H9 (cell line): ENCODE measurements around the gene TAGLN2. TPM values are rescaled to one million over a fixed set of nuclear protein-coding genes. Genes with fewer than 3 reads are reported as not detected.

Experiments used
- DNase-seq: peaks from one replicate; pipeline ENCODE4 v3.0.0-alpha.2; 2017
- H2AFZ ChIP-seq: one replicate; pipeline ENCODE4 v1.6.1; 2013; ENCODE audit warnings: mild to moderate bottlenecking, low read length, control low read depth, moderate library complexity
- H2AK5ac ChIP-seq: 2 replicates; pipeline ENCODE4 v1.6.1; 2013; ENCODE audit warnings: low read length, control low read depth, mixed read lengths; ENCODE audit not compliant: insufficient read length
- H2BK120ac ChIP-seq: one replicate; pipeline ENCODE4 v1.6.1; 2013; ENCODE audit warnings: low read depth, mild to moderate bottlenecking, low read length, control low read depth, inconsistent platforms; ENCODE audit not compliant: poor library complexity, severe bottlenecking
- H2BK12ac ChIP-seq: 2 replicates; pipeline ENCODE4 v1.6.1; 2013; ENCODE audit warnings: low read length, control low read depth, mixed read lengths, low read depth; ENCODE audit not compliant: insufficient read length
- H2BK15ac ChIP-seq: 2 replicates; pipeline ENCODE4 v1.6.1; 2013; ENCODE audit warnings: low read depth, low read length, control low read depth
- H2BK20ac ChIP-seq: one replicate; pipeline ENCODE4 v1.6.1; 2013; ENCODE audit warnings: low read depth, mild to moderate bottlenecking, low read length, control low read depth, inconsistent platforms; ENCODE audit not compliant: poor library complexity, severe bottlenecking
- H2BK5ac ChIP-seq: 2 replicates; pipeline ENCODE4 v1.6.1; 2013; ENCODE audit warnings: low read length, control low read depth, mixed read lengths; ENCODE audit not compliant: insufficient read length
- H3K14ac ChIP-seq: 2 replicates; pipeline ENCODE4 v1.6.1; 2013; ENCODE audit warnings: low read length, control low read depth; ENCODE audit not compliant: insufficient read depth
- H3K18ac ChIP-seq: 2 replicates; pipeline ENCODE4 v1.6.1; 2013; ENCODE audit warnings: low read depth, mild to moderate bottlenecking, mixed read lengths, low read length, control low read depth; ENCODE audit not compliant: insufficient read length
- H3K23ac ChIP-seq: 2 replicates; pipeline ENCODE4 v1.6.1; 2013; ENCODE audit warnings: low read length, control low read depth, mixed read lengths, low read depth; ENCODE audit not compliant: insufficient read length
- H3K23me2 ChIP-seq: 2 replicates; pipeline ENCODE4 v1.6.1; 2013; ENCODE audit warnings: low read depth, mild to moderate bottlenecking, mixed read lengths, low read length, control low read depth; ENCODE audit not compliant: insufficient read length, poor library complexity, severe bottlenecking
- H3K27ac ChIP-seq: 2 replicates; pipeline ENCODE4 v1.5.1; 2013; ENCODE audit warnings: low read length, control low read depth, mixed read lengths, low read depth; ENCODE audit not compliant: insufficient read length
- H3K27me3 ChIP-seq: 2 replicates; pipeline ENCODE4 v1.6.1; 2013; ENCODE audit warnings: low read length, control low read depth, inconsistent platforms; ENCODE audit not compliant: insufficient read depth
- H3K4ac ChIP-seq: 2 replicates; pipeline ENCODE4 v1.6.1; 2013; ENCODE audit warnings: low read depth, mild to moderate bottlenecking, control low read depth, inconsistent platforms, low read length, moderate library complexity
- H3K4me1 ChIP-seq: 2 replicates; pipeline ENCODE4 v1.6.1; 2013; ENCODE audit warnings: low read length, control low read depth, inconsistent platforms; ENCODE audit not compliant: insufficient read depth
- H3K4me2 ChIP-seq: 2 replicates; pipeline ENCODE4 v1.6.1; 2013; ENCODE audit warnings: low read length, control low read depth, mixed read lengths; ENCODE audit not compliant: insufficient read length, insufficient read depth
- H3K56ac ChIP-seq: 2 replicates; pipeline ENCODE4 v1.6.1; 2013; ENCODE audit warnings: low read depth, mild to moderate bottlenecking, mixed read lengths, low read length, control low read depth; ENCODE audit not compliant: insufficient read length
- H3K79me1 ChIP-seq: 2 replicates; pipeline ENCODE4 v1.6.1; 2013; ENCODE audit warnings: low read depth, mild to moderate bottlenecking, moderate library complexity, low read length, control low read depth, inconsistent platforms; ENCODE audit not compliant: insufficient read depth, poor library complexity, severe bottlenecking
- H3K79me2 ChIP-seq: 2 replicates; pipeline ENCODE4 v1.6.1; 2013; ENCODE audit warnings: low read length, control low read depth, inconsistent platforms; ENCODE audit not compliant: insufficient read depth
- H3K9ac ChIP-seq: 2 replicates; pipeline ENCODE4 v1.6.1; 2013; ENCODE audit warnings: low read length, control low read depth, mixed read lengths; ENCODE audit not compliant: insufficient read length; ENCODE audit errors: extremely low read depth
- H3K9me3 ChIP-seq: one replicate; pipeline ENCODE4 v1.6.1; 2013; ENCODE audit warnings: low read depth, low read length, inconsistent platforms; ENCODE audit not compliant: control insufficient read depth
- H3T11ph ChIP-seq: one replicate; pipeline ENCODE4 v1.6.1; 2013; ENCODE audit warnings: mild to moderate bottlenecking, low read length, control low read depth, inconsistent platforms
- H4K20me1 ChIP-seq: one replicate; pipeline ENCODE4 v1.6.1; 2013; ENCODE audit not compliant: control insufficient read depth, insufficient read length, insufficient read depth
- H4K5ac ChIP-seq: 2 replicates; pipeline ENCODE4 v1.6.1; 2013; ENCODE audit warnings: low read depth, mild to moderate bottlenecking, mixed read lengths, low read length, control low read depth; ENCODE audit not compliant: insufficient read length
- H4K8ac ChIP-seq: replicated peaks from 2 replicates; pipeline ENCODE4 v1.6.1; 2013; ENCODE audit warnings: low read length, control low read depth, mixed read lengths, low read depth; ENCODE audit not compliant: insufficient read length
- H4K91ac ChIP-seq: 2 replicates; pipeline ENCODE4 v1.6.1; 2013; ENCODE audit warnings: low read depth, mild to moderate bottlenecking, moderate library complexity, mixed read lengths, low read length, control low read depth; ENCODE audit not compliant: insufficient read length
- H3K27ac Mint-ChIP-seq, 3 experiments: 2 replicates in 2 of 3; 3 replicates in 1 of 3; pipeline ENCODE4 v1.8.0; 2020 to 2021; ENCODE audit warnings: mixed read lengths in 3 of 3, mild to moderate bottlenecking in 1 of 3, moderate library complexity in 1 of 3
- H3K27me3 Mint-ChIP-seq: 2 replicates; pipeline ENCODE4 v1.8.0; 2021; ENCODE audit warnings: low read depth, mild to moderate bottlenecking, moderate library complexity, mixed read lengths
- H3K36me3 Mint-ChIP-seq, 3 experiments: 2 replicates in 2 of 3; 3 replicates in 1 of 3; pipeline ENCODE4 v1.8.0; 2020 to 2021; ENCODE audit warnings: low read depth in 3 of 3, mixed read lengths in 3 of 3; ENCODE audit not compliant: insufficient read depth in 1 of 3
- H3K4me1 Mint-ChIP-seq, 2 experiments: 2 replicates each; pipeline ENCODE4 v1.8.0; 2020; ENCODE audit warnings: mixed read lengths in 2 of 2
- H3K4me3 Mint-ChIP-seq, 2 experiments: 2 replicates in 1 of 2; 3 replicates in 1 of 2; pipeline ENCODE4 v1.8.0; 2020 to 2021; ENCODE audit warnings: mild to moderate bottlenecking in 2 of 2, mixed read lengths in 2 of 2, moderate library complexity in 1 of 2
- H3K9me3 Mint-ChIP-seq, 2 experiments: 2 replicates in 1 of 2; 3 replicates in 1 of 2; pipeline ENCODE4 v1.8.0; 2020; ENCODE audit warnings: mild to moderate bottlenecking in 2 of 2, mixed read lengths in 2 of 2, moderate library complexity in 1 of 2
- WGBS: extraction: QIAGEN DNeasy Blood & Tissue Kit; methylation state at CpG from one replicate; pipeline ENCODE4 v1.1.7; 2013; ENCODE audit warnings: missing lambda C conversion rate, low lambda C conversion rate, mixed read lengths; ENCODE audit not compliant: insufficient read length; ENCODE audit errors: extremely low coverage; 5-methylcytosine and 5-hydroxymethylcytosine counted together
- total RNA-seq: library from RNA; stranded (reverse); gene quantifications from 2 replicates; pipeline ENCODE4 v1.2.1, GENCODE V29; 2021
- TF ChIP-seq, protein P1 (sequence below): fragments of 200-600 bp; sonication (generic); conservative IDR thresholded peaks from 3 replicates; pipeline ENCODE4 v1.8.0; 2021; ENCODE audit warnings: antibody characterized with exemption, mild to moderate bottlenecking

TAGLN2 gene
- total RNA-seq, 1 experiment from 2014 or later = 76.7 TPM

DNA sequence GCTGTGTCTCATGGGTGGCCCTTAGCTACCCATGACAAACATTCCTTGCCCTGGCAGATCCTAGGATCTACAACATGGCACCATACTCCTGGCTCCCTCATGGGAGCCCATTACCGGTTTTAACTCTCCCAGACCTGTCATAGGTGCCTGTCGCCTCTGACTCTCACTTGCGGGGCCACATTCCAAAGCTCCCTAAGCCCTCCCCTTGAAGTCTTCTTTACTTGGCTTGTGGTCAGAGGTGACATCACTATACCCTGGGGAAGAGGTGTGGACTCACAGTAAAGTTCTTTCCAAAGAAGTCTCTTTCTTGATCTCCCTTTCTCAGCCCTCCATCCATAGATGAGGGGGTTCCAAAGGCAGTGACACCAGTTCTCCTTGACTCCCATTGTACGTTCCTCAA lies 34.1 kb upstream of the TAGLN2 start:
- Histone ChIP-seq H2BK5ac (no peak overlapping the region), H3K4me1 (no peaks in the 10 kb centered on the region), H3K4ac (no peak overlapping the region), H3K18ac (no peak overlapping the region), H3K79me2 (no peaks in the 10 kb centered on the region), H2BK15ac (no peak overlapping the region), H4K20me1 (peaks cover 2% of the 10 kb centered on the region), H3K23ac (no peak overlapping the region), H2BK20ac (no peak overlapping the region), H4K5ac (no peak overlapping the region), H3K27ac (no peak overlapping the region), H4K8ac (no peak overlapping the region), H2AK5ac (no peak overlapping the region), H2BK120ac (no peak overlapping the region), H3K27me3 (no peaks in the 10 kb centered on the region), H3K23me2 (no peaks in the 10 kb centered on the region), H3K79me1 (no peaks in the 10 kb centered on the region), H3K4me2 (no peak overlapping the region), H3K9ac (no peak overlapping the region), H3K9me3 (no peaks in the 10 kb centered on the region), H3K56ac (no peak overlapping the region), H3T11ph (no peak overlapping the region), H4K91ac (no peak overlapping the region), H2AFZ (no peak overlapping the region), H3K14ac (no peak overlapping the region; the same call in 1 of the 2 replicates), H2BK12ac (no peak overlapping the region)
- peak; percentile 31 for DNase-seq
- TF ChIP-seq, protein P1, sequence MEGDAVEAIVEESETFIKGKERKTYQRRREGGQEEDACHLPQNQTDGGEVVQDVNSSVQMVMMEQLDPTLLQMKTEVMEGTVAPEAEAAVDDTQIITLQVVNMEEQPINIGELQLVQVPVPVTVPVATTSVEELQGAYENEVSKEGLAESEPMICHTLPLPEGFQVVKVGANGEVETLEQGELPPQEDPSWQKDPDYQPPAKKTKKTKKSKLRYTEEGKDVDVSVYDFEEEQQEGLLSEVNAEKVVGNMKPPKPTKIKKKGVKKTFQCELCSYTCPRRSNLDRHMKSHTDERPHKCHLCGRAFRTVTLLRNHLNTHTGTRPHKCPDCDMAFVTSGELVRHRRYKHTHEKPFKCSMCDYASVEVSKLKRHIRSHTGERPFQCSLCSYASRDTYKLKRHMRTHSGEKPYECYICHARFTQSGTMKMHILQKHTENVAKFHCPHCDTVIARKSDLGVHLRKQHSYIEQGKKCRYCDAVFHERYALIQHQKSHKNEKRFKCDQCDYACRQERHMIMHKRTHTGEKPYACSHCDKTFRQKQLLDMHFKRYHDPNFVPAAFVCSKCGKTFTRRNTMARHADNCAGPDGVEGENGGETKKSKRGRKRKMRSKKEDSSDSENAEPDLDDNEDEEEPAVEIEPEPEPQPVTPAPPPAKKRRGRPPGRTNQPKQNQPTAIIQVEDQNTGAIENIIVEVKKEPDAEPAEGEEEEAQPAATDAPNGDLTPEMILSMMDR = no peak
- no peaks in the 10 kb centered on the region for H3K9me3 Mint-ChIP-seq
- WGBS = no CpG with 5 or more reads among the region's 4 CpGs
- no peak overlapping the region for H3K4me3 Mint-ChIP-seq
- no peaks in the 10 kb centered on the region for H3K36me3 Mint-ChIP-seq
- peaks cover 3% of the 10 kb centered on the region; the same call in 1 of the 2 replicates for H3K27me3 Mint-ChIP-seq
- H3K27ac Mint-ChIP-seq = peak overlapping the region in 1 of 3 experiments; percentile 36; a peak in 1 of 7 replicates
- peaks cover 12 to 15% of the 10 kb centered on the region in 2 experiments for H3K4me1 Mint-ChIP-seq
